Activated CD4-positive, alpha-beta T cell treated with anti-CD3 and anti-CD28 coated beads, Interleukin-2, amount 10 ng/mL, durations not matched to agents 7 days and 5 days (primary cell): ENCODE data around the gene ULBP2. TPM values are rescaled to one million over a fixed set of nuclear protein-coding genes. Genes with fewer than 3 reads are reported as not detected.
"Not testable (repeated sequence)": the region's sequence is repeated elsewhere in the genome, so short reads cannot be mapped to it uniquely, and the experiment has no call there.

Source experiments
- CTCF ChIA-PET: fragments of 350-600 bp; sonication (Branson Sonifier 250); formaldehyde crosslinking; loops from one replicate; lab custom pipeline; 2021; ENCODE audit warnings: antibody characterized with exemption; lab: Charles Lee
- POLR2A ChIA-PET: fragments of 350-600 bp; sonication (Branson Sonifier 250); formaldehyde crosslinking; loops from one replicate; lab custom pipeline; 2021; ENCODE audit warnings: antibody characterized with exemption; lab: Charles Lee
- DNase-seq: peaks from one replicate; pipeline ENCODE4 v3.0.0-alpha.2; 2020
- H3K27ac Mint-ChIP-seq: one replicate; pipeline ENCODE4 v1.8.0; 2021; ENCODE audit warnings: mild to moderate bottlenecking, moderate library complexity, mixed read lengths
- H3K27me3 Mint-ChIP-seq: one replicate; pipeline ENCODE4 v1.8.0; 2021; ENCODE audit warnings: mixed read lengths
- H3K36me3 Mint-ChIP-seq: one replicate; pipeline ENCODE4 v1.8.0; 2021; ENCODE audit warnings: low read depth, mixed read lengths
- H3K4me1 Mint-ChIP-seq: one replicate; pipeline ENCODE4 v1.8.0; 2021; ENCODE audit warnings: mixed read lengths
- H3K4me3 Mint-ChIP-seq: one replicate; pipeline ENCODE4 v1.8.0; 2021; ENCODE audit warnings: mild to moderate bottlenecking, moderate library complexity, mixed read lengths
- H3K9me3 Mint-ChIP-seq: one replicate; pipeline ENCODE4 v1.8.0; 2021; ENCODE audit warnings: mixed read lengths
- total RNA-seq, 2 experiments: library from RNA; stranded (reverse); gene quantifications; one replicate each; pipeline ENCODE4 v1.2.3, GENCODE V29; 2021

Gene ULBP2
- total RNA-seq, 2 experiments from 2014 or later = 0.40 to 0.50 TPM

GRCh38 chr6:149901444-149902140, 40.2 kb upstream of the ULBP2 start:
- Mint-ChIP-seq H3K4me1 (peaks cover 1% of the 10 kb centered on the region), H3K9me3 (no peaks in the 10 kb centered on the region), H3K27me3 (peaks cover 3% of the 10 kb centered on the region), H3K27ac (no peak overlapping the region), H3K4me3 (no peak overlapping the region), H3K36me3 (no peaks in the 10 kb centered on the region)
- CTCF ChIA-PET = interaction anchor here (1.3 kb wide), 1 partner anchor 38 kb away, joined by 3 read pairs; no protein-coding TSS in a partner anchor
- DNase-seq = no peak
- POLR2A ChIA-PET = no interaction called here

- CTCF ChIA-PET = interaction anchor here (1.0 to 1.1 kb wide), 2 partner anchors 64 to 80 kb away, joined by 3 read pairs; no protein-coding TSS in a partner anchor
- H3K27me3 Mint-ChIP-seq = peaks cover 5% of the 10 kb centered on the region
- peaks cover 3% of the 10 kb centered on the region for H3K36me3 Mint-ChIP-seq
- peaks cover 11% of the 10 kb centered on the region for H3K9me3 Mint-ChIP-seq
- H3K4me3 Mint-ChIP-seq = no peak overlapping the region
- H3K27ac Mint-ChIP-seq = no peak overlapping the region
- POLR2A ChIA-PET = no interaction called here
- H3K4me1 Mint-ChIP-seq = no peaks in the 10 kb centered on the region
- no peak for DNase-seq
These were observed 37.7 kb upstream of the ULBP2 start for GRCh38 chr6:149903938-149904611.

GRCh38 chr6:149904661-149905370, 37.0 kb upstream of the ULBP2 start:
- ChIA-PET POLR2A (no interaction called here), CTCF (interaction anchor here (1.1 to 2.4 kb wide), 5 partner anchors 8 to 70 kb away, joined by 3 to 6 read pairs (median 3); no protein-coding TSS in a partner anchor)
- peaks cover 3% of the 10 kb centered on the region for H3K36me3 Mint-ChIP-seq

GRCh38 chr6:149905371-149905910, 36.4 kb upstream of the ULBP2 start:
- Mint-ChIP-seq H3K4me3 (no peak overlapping the region), H3K9me3 (peaks cover 15% of the 10 kb centered on the region), H3K36me3 (peaks cover 3% of the 10 kb centered on the region), H3K27ac (no peak overlapping the region), H3K27me3 (peaks cover 5% of the 10 kb centered on the region), H3K4me1 (no peaks in the 10 kb centered on the region)
- ChIA-PET POLR2A (no interaction called here), CTCF (interaction anchor here (0.6 to 2.4 kb wide), 7 partner anchors 9 to 216 kb away, joined by 3 to 6 read pairs (median 3); no protein-coding TSS in a partner anchor)
- no peak for DNase-seq

More at GRCh38 chr6:149904661-149905370, 37.0 kb upstream of the ULBP2 start:
- peaks cover 15% of the 10 kb centered on the region for H3K9me3 Mint-ChIP-seq
- H3K27ac Mint-ChIP-seq = no peak overlapping the region
- H3K27me3 Mint-ChIP-seq = peaks cover 5% of the 10 kb centered on the region
- DNase-seq = no peak
- no peaks in the 10 kb centered on the region for H3K4me1 Mint-ChIP-seq
- no peak overlapping the region for H3K4me3 Mint-ChIP-seq

GRCh38 chr6:149905911-149906371, 35.9 kb upstream of the ULBP2 start:
- DNase-seq = no peak
- Mint-ChIP-seq H3K36me3 (peaks cover 3% of the 10 kb centered on the region), H3K9me3 (peaks cover 15% of the 10 kb centered on the region), H3K4me1 (no peaks in the 10 kb centered on the region), H3K27me3 (peaks cover 5% of the 10 kb centered on the region), H3K27ac (no peak overlapping the region), H3K4me3 (no peak overlapping the region)
- ChIA-PET CTCF (interaction anchor here (0.6 to 2.4 kb wide), 8 partner anchors 9 to 216 kb away, joined by 3 to 6 read pairs (median 3); no protein-coding TSS in a partner anchor), POLR2A (no interaction called here)

GRCh38 chr6:149906405-149906804, 35.4 kb upstream of the ULBP2 start:
- CTCF ChIA-PET = interaction anchor here (0.6 to 2.4 kb wide), 5 partner anchors 10 to 87 kb away, joined by 3 to 6 read pairs (median 3); no protein-coding TSS in a partner anchor
- H3K27me3 Mint-ChIP-seq = peaks cover 7% of the 10 kb centered on the region
- H3K9me3 Mint-ChIP-seq = peaks cover 15% of the 10 kb centered on the region
- no peak overlapping the region for H3K27ac Mint-ChIP-seq
- peaks cover 3% of the 10 kb centered on the region for H3K36me3 Mint-ChIP-seq
- no peak overlapping the region for H3K4me3 Mint-ChIP-seq
- DNase-seq = no peak
- POLR2A ChIA-PET = no interaction called here
- H3K4me1 Mint-ChIP-seq = no peaks in the 10 kb centered on the region

GRCh38 chr6:149907317-149907716, 34.5 kb upstream of the ULBP2 start:
- H3K27ac Mint-ChIP-seq = no peak overlapping the region
- H3K36me3 Mint-ChIP-seq = peaks cover 3% of the 10 kb centered on the region
- H3K9me3 Mint-ChIP-seq = peaks cover 15% of the 10 kb centered on the region
- no peak overlapping the region for H3K4me3 Mint-ChIP-seq
- no peak for DNase-seq
- peaks cover 8% of the 10 kb centered on the region for H3K27me3 Mint-ChIP-seq
- ChIA-PET POLR2A (no interaction called here), CTCF (interaction anchor here (2.4 kb wide), 1 partner anchor 10 kb away, joined by 6 read pairs; no protein-coding TSS in a partner anchor)
- no peaks in the 10 kb centered on the region for H3K4me1 Mint-ChIP-seq

GRCh38 chr6:149908480-149908879, 33.3 kb upstream of the ULBP2 start:
- H3K27ac Mint-ChIP-seq, H3K36me3 Mint-ChIP-seq, H3K4me1 Mint-ChIP-seq, DNase-seq, H3K27me3 Mint-ChIP-seq, H3K4me3 Mint-ChIP-seq, POLR2A ChIA-PET, CTCF ChIA-PET: not testable (repeated sequence)
- peaks cover 15% of the 10 kb centered on the region for H3K9me3 Mint-ChIP-seq

GRCh38 chr6:149909701-149910470, 31.9 kb upstream of the ULBP2 start:
- no peak for DNase-seq
- ChIA-PET CTCF (no interaction called here), POLR2A (no interaction called here)
- H3K27me3 Mint-ChIP-seq = peaks cover 11% of the 10 kb centered on the region
- H3K9me3 Mint-ChIP-seq = peaks cover 15% of the 10 kb centered on the region
- peaks cover 3% of the 10 kb centered on the region for H3K36me3 Mint-ChIP-seq
- H3K4me1 Mint-ChIP-seq = no peaks in the 10 kb centered on the region
- H3K4me3 Mint-ChIP-seq = no peak overlapping the region
- H3K27ac Mint-ChIP-seq = no peak overlapping the region

- DNase-seq = no peak
- H3K27ac Mint-ChIP-seq = peak overlapping the region; percentile 63
- ChIA-PET CTCF (no interaction called here), POLR2A (no interaction called here)
- peaks cover 15% of the 10 kb centered on the region for H3K9me3 Mint-ChIP-seq
- no peak overlapping the region for H3K4me3 Mint-ChIP-seq
- H3K36me3 Mint-ChIP-seq = peaks cover 3% of the 10 kb centered on the region
- peaks cover 11% of the 10 kb centered on the region for H3K27me3 Mint-ChIP-seq
- H3K4me1 Mint-ChIP-seq = no peaks in the 10 kb centered on the region
These were observed 31.1 kb upstream of the ULBP2 start for GRCh38 chr6:149910721-149911151.

GRCh38 chr6:149912680-149913079, 29.1 kb upstream of the ULBP2 start:
- POLR2A ChIA-PET, CTCF ChIA-PET, H3K27ac Mint-ChIP-seq, H3K36me3 Mint-ChIP-seq, DNase-seq, H3K4me1 Mint-ChIP-seq, H3K4me3 Mint-ChIP-seq: not testable (repeated sequence)
- H3K9me3 Mint-ChIP-seq = peaks cover 11% of the 10 kb centered on the region
- peaks cover 11% of the 10 kb centered on the region for H3K27me3 Mint-ChIP-seq

GRCh38 chr6:149913085-149913484, 28.7 kb upstream of the ULBP2 start:
- no peak overlapping the region for H3K27ac Mint-ChIP-seq
- POLR2A ChIA-PET = no interaction called here
- H3K9me3 Mint-ChIP-seq = peaks cover 7% of the 10 kb centered on the region
- H3K36me3 Mint-ChIP-seq = peaks cover under 1% of the 10 kb centered on the region
- peaks cover 10% of the 10 kb centered on the region for H3K27me3 Mint-ChIP-seq
- H3K4me3 Mint-ChIP-seq = no peak overlapping the region
- CTCF ChIA-PET = no interaction called here
- no peak for DNase-seq
- H3K4me1 Mint-ChIP-seq = no peaks in the 10 kb centered on the region
